IMR-90 (cell line): ENCODE data around the gene RPS3. TPM values are rescaled to one million over a fixed set of nuclear protein-coding genes. Genes with fewer than 3 reads are reported as not detected.

Experiments used
- ATAC-seq: fragments of 200-7000 bp; cut with Tn5 transposase; 2 replicates; pipeline ENCODE4 v1.9.1; 2020; ENCODE audit warnings: low read depth, mild to moderate bottlenecking, moderate library complexity
- BruUV-seq: library from RNA; stranded (reverse); fragments of 400-500 nt; replicated peaks from 2 replicates; lab custom pipeline; 2021; lab: Mats Ljungman, UMichigan
- CTCF ChIA-PET: fragments of 300-600 bp; formaldehyde crosslinking; extraction: SDS; loops from one replicate; lab custom pipeline; 2021; ENCODE audit warnings: antibody characterized with exemption; lab: Yijun Ruan, JAX
- POLR2A ChIA-PET: fragments of 300-600 bp; sonication (Branson Sonifier 250); formaldehyde crosslinking; loops from one replicate; lab custom pipeline; 2022; ENCODE audit warnings: antibody characterized with exemption; ENCODE audit not compliant: unreplicated experiment; lab: Charles Lee
- DNase-seq: peaks from one replicate; pipeline ENCODE4 v3.0.0; 2013
- H2AFZ ChIP-seq: replicated peaks from 2 replicates; pipeline ENCODE3; 2013; ENCODE audit warnings: low read length, mild to moderate bottlenecking; ENCODE audit not compliant: poor library complexity
- H2AK5ac ChIP-seq: 2 replicates; pipeline ENCODE4 v1.6.1; 2013; ENCODE audit warnings: low read depth, low read length, inconsistent platforms
- H2AK9ac ChIP-seq: replicated peaks from 2 replicates; pipeline ENCODE3; 2013; ENCODE audit warnings: mild to moderate bottlenecking, low read depth, low read length, moderate library complexity; ENCODE audit not compliant: poor library complexity
- H2BK120ac ChIP-seq: 2 replicates; pipeline ENCODE4 v1.6.1; 2013; ENCODE audit warnings: low read depth, low read length, inconsistent platforms
- H2BK15ac ChIP-seq: 3 replicates; pipeline ENCODE4 v1.6.1; 2013; ENCODE audit warnings: low read depth, low read length, inconsistent platforms
- H2BK20ac ChIP-seq: 2 replicates; pipeline ENCODE4 v1.6.1; 2013; ENCODE audit warnings: low read depth, mild to moderate bottlenecking, inconsistent platforms, low read length, moderate library complexity
- H2BK5ac ChIP-seq: 2 replicates; pipeline ENCODE4 v1.6.1; 2013; ENCODE audit warnings: mild to moderate bottlenecking, low read depth, low read length, inconsistent platforms; ENCODE audit not compliant: poor library complexity, severe bottlenecking
- H3K14ac ChIP-seq: replicated peaks from 2 replicates; pipeline ENCODE4 v1.6.1; 2013; ENCODE audit warnings: low read depth, low read length, inconsistent platforms
- H3K18ac ChIP-seq: 2 replicates; pipeline ENCODE4 v1.6.1; 2013; ENCODE audit warnings: low read depth, low read length, control low read depth
- H3K23ac ChIP-seq: 2 replicates; pipeline ENCODE4 v1.6.1; 2013; ENCODE audit warnings: low read depth, low read length, inconsistent platforms
- H3K27ac ChIP-seq: 2 replicates; pipeline ENCODE4 v1.5.1; 2013; ENCODE audit warnings: mild to moderate bottlenecking, control low read depth, low read length; ENCODE audit not compliant: insufficient read depth
- H3K27me3 ChIP-seq: 2 replicates; pipeline ENCODE4 v1.6.1; 2013; ENCODE audit warnings: low read length; ENCODE audit not compliant: control insufficient read depth, insufficient read depth
- H3K36me3 ChIP-seq: 2 replicates; pipeline ENCODE4 v1.6.1; 2013; ENCODE audit warnings: low read length, mixed read lengths; ENCODE audit not compliant: control insufficient read depth, insufficient read depth
- H3K4ac ChIP-seq: 2 replicates; pipeline ENCODE4 v1.6.1; 2013; ENCODE audit warnings: low read depth, low read length, inconsistent platforms
- H3K4me1 ChIP-seq: 2 replicates; pipeline ENCODE4 v1.6.1; 2013; ENCODE audit warnings: low read length, mixed read lengths; ENCODE audit not compliant: control insufficient read depth, insufficient read depth
- H3K4me2 ChIP-seq: 2 replicates; pipeline ENCODE4 v1.6.1; 2013; ENCODE audit warnings: low read depth, mild to moderate bottlenecking, control low read depth, low read length, moderate library complexity
- H3K4me3 ChIP-seq: 2 replicates; pipeline ENCODE4 v1.5.1; 2013; ENCODE audit warnings: low read depth, mild to moderate bottlenecking, control low read depth, low read length, moderate library complexity; ENCODE audit not compliant: insufficient read depth
- H3K56ac ChIP-seq: 2 replicates; pipeline ENCODE4 v1.6.1; 2013; ENCODE audit warnings: low read length, inconsistent platforms; ENCODE audit not compliant: insufficient read depth; ENCODE audit errors: extremely low read depth
- H3K79me1 ChIP-seq, 2 experiments: 2 replicates each; pipeline ENCODE4 v1.6.1; 2013; ENCODE audit warnings: low read length in 2 of 2, inconsistent platforms in 1 of 2, low read depth in 1 of 2
- H3K9ac ChIP-seq: 2 replicates; pipeline ENCODE4 v1.6.1; 2013; ENCODE audit warnings: low read depth, low read length, control low read depth
- H3K9me1 ChIP-seq: 2 replicates; pipeline ENCODE4 v1.6.1; 2013; ENCODE audit warnings: low read length, inconsistent platforms; ENCODE audit not compliant: insufficient read depth
- H3K9me3 ChIP-seq: 2 replicates; pipeline ENCODE4 v1.6.1; 2013; ENCODE audit warnings: low read length; ENCODE audit not compliant: control insufficient read depth, insufficient read depth
- H4K20me1 ChIP-seq: 2 replicates; pipeline ENCODE4 v1.6.1; 2013; ENCODE audit warnings: low read length, inconsistent platforms; ENCODE audit not compliant: insufficient read depth
- H4K5ac ChIP-seq: 2 replicates; pipeline ENCODE4 v1.6.1; 2013; ENCODE audit warnings: mild to moderate bottlenecking, low read depth, low read length, control low read depth
- H4K8ac ChIP-seq, 2 experiments: 2 replicates each; pipeline ENCODE4 v1.6.1; 2013; ENCODE audit warnings: low read depth in 2 of 2, low read length in 2 of 2, control low read depth in 1 of 2, inconsistent platforms in 1 of 2
- H4K91ac ChIP-seq: 2 replicates; pipeline ENCODE4 v1.6.1; 2013; ENCODE audit warnings: low read depth, low read length, inconsistent platforms; ENCODE audit not compliant: insufficient read depth
- BHLHE40 ChIP-seq: fragments of 150-350 bp; IDR thresholded peaks from 2 replicates; pipeline ENCODE4 v1.6.1; 2016; ENCODE audit warnings: mild to moderate bottlenecking, low read depth, low read length
- CEBPB ChIP-seq: IDR thresholded peaks from 2 replicates; pipeline ENCODE4 v1.6.1; 2012; ENCODE audit warnings: low read depth, low read length, improper control_type of control experiment
- FOS ChIP-seq: fragments of 150-350 bp; IDR thresholded peaks from 2 replicates; pipeline ENCODE4 v1.6.1; 2016; ENCODE audit warnings: low read depth, low read length
- MAFK ChIP-seq: IDR thresholded peaks from 2 replicates; pipeline ENCODE4 v1.6.1; 2012; ENCODE audit warnings: low read depth, low read length, improper control_type of control experiment
- MAZ ChIP-seq: IDR thresholded peaks from 2 replicates; pipeline ENCODE4 v1.6.1; 2012; ENCODE audit warnings: low read depth, mild to moderate bottlenecking, low read length, improper control_type of control experiment, moderate library complexity, borderline replicate concordance
- RAD21 ChIP-seq: IDR thresholded peaks from 2 replicates; pipeline ENCODE4 v1.6.1; 2012; ENCODE audit warnings: low read length, improper control_type of control experiment
- RFX5 ChIP-seq: IDR thresholded peaks from 2 replicates; pipeline ENCODE4 v1.8.0; 2012; ENCODE audit warnings: low read depth, mild to moderate bottlenecking, low read length, moderate library complexity
- SMC3 ChIP-seq: fragments of 150-350 bp; IDR thresholded peaks from 2 replicates; pipeline ENCODE4 v1.6.1; 2016; ENCODE audit warnings: low read depth, mild to moderate bottlenecking, antibody characterized with exemption, low read length, moderate library complexity
- WGBS, 2 experiments: methylation state at CpG; one replicate each; pipeline versions ENCODE4 v1.1.5 to v1.1.7; 2013; ENCODE audit warnings: missing lambda C conversion rate in 2 of 2; ENCODE audit not compliant: insufficient read length in 1 of 2; ENCODE audit errors: extremely low coverage in 2 of 2; 5-methylcytosine and 5-hydroxymethylcytosine counted together
- dilution Hi-C: fragments of 300-500 bp; cut with HindIII; formaldehyde crosslinking; loops from one replicate; pipeline ENCODE4 v1.14.3; 2018; ENCODE audit warnings: low sequenced_read_pairs; ENCODE audit not compliant: unreplicated experiment
- in situ Hi-C: fragments of 300-500 bp; cut with MboI; formaldehyde crosslinking; loops from 3 replicates; pipeline ENCODE4 v1.14.3; 2019; ENCODE audit warnings: low sequenced_read_pairs, inconsistent platforms, mixed read lengths
- intact Hi-C: fragments of 100-400 bp; cut with micrococcal nuclease; formaldehyde crosslinking; loops from 2 replicates; pipeline ENCODE4 v1.10.0; 2022
- polyA plus RNA-seq, 3 experiments: library from polyadenylated mRNA; depleted of rRNA; stranded (reverse); fragments of >200 nt; gene quantifications; 2 replicates each; pipeline ENCODE4 v1.2.3, GENCODE V29; 2012; ENCODE audit warnings: low replicate concordance in 1 of 3
- total RNA-seq: library from RNA; depleted of rRNA; stranded (reverse); fragments of >200 nt; gene quantifications from 2 replicates; pipeline ENCODE4 v1.2.3, GENCODE V29; 2012
- TF ChIP-seq, protein P1 (sequence below): fragments of 150-350 bp; IDR thresholded peaks from 2 replicates; pipeline ENCODE4 v1.6.1; 2017; ENCODE audit warnings: mild to moderate bottlenecking, antibody characterized with exemption, low read length, low read depth
- TF ChIP-seq, protein P2 (sequence below): conservative IDR thresholded peaks from 2 replicates; pipeline ENCODE4 v1.5.1; 2012; ENCODE audit warnings: mild to moderate bottlenecking, low read depth, low read length, improper control_type of control experiment
- TF ChIP-seq, protein P3 (sequence below): fragments of 150-350 bp; IDR thresholded peaks from 2 replicates; pipeline ENCODE4 v1.6.1; 2016; ENCODE audit warnings: low read depth, mild to moderate bottlenecking, low read length, moderate library complexity, borderline replicate concordance

Gene RPS3
- total and polyA plus RNA-seq, 2 of the 4 experiments (the other 2 are of a cell fraction): 2,360 to 2,477 TPM

DNA sequence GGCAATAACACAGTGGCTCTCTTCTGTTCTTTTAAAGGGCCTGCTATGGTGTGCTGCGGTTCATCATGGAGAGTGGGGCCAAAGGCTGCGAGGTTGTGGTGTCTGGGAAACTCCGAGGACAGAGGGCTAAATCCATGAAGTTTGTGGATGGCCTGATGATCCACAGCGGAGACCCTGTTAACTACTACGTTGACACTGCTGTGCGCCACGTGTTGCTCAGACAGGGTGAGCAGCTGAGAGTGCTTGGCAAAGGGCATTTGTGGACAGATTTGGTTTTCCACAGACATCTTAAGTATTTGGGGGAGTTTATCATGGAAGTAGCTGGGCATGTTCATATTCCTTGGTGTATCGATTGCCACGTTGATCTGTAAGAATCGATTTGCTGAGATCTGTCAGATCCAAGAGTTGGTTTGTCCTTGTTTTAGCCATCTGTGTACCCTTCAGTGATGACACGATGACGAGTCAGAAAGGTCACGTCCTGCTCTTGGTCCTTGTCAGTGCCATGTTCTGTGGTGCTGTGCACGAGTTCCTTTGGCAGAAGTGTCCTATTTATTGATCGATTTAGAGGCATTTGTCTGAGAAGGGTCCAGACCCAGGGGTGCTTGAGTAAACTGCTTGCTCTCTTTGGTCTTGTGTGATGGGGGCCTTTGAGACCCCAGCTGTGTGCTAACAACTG, 4.8 kb downstream of the RPS3 start:
- Histone ChIP-seq H4K20me1 (peaks cover 95% of the 10 kb centered on the region), H2BK20ac (no peak overlapping the region), H3K4ac (no peak overlapping the region), H3K9me1 (peaks cover 6% of the 10 kb centered on the region; the same call in 1 of the 2 replicates), H2AFZ (no peak overlapping the region), H3K9me3 (no peaks in the 10 kb centered on the region), H3K9ac (peak overlapping the region; percentile 1; the same call in 1 of the 2 replicates), H2AK9ac (no peak overlapping the region), H3K27ac (no peak overlapping the region), H2BK120ac (no peak overlapping the region), H2BK15ac (no peak overlapping the region), H3K79me1 (peaks cover 19 to 68% of the 10 kb centered on the region in 2 experiments), H4K91ac (no peak overlapping the region), H3K27me3 (no peaks in the 10 kb centered on the region), H3K14ac (no peak overlapping the region), H2AK5ac (no peak overlapping the region), H3K4me2 (no peak overlapping the region), H3K56ac (no peak overlapping the region; the same call in 1 of the 2 replicates), H4K8ac (no peak overlapping the region), H3K4me3 (no peak overlapping the region), H3K4me1 (peaks cover 5% of the 10 kb centered on the region), H3K23ac (no peak overlapping the region), H3K36me3 (peaks cover 64% of the 10 kb centered on the region), H2BK5ac (no peak overlapping the region), H4K5ac (no peak overlapping the region), H3K18ac (no peak overlapping the region)
- BruUV-seq: no TSS peak
- ChIA-PET CTCF (no interaction called here), POLR2A (no interaction called here)
- in situ Hi-C loops (no loop called here), dilution Hi-C loops (no loop called here), intact Hi-C loops (no loop called here)
- TF ChIP-seq FOS (no peak), RAD21 (no peak), BHLHE40 (no peak), CEBPB (no peak), MAFK (no peak), SMC3 (no peak), MAZ (no peak), RFX5 (no peak)
- TF ChIP-seq, protein P1, sequence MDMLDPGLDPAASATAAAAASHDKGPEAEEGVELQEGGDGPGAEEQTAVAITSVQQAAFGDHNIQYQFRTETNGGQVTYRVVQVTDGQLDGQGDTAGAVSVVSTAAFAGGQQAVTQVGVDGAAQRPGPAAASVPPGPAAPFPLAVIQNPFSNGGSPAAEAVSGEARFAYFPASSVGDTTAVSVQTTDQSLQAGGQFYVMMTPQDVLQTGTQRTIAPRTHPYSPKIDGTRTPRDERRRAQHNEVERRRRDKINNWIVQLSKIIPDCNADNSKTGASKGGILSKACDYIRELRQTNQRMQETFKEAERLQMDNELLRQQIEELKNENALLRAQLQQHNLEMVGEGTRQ: no peak
- TF ChIP-seq, protein P2, sequence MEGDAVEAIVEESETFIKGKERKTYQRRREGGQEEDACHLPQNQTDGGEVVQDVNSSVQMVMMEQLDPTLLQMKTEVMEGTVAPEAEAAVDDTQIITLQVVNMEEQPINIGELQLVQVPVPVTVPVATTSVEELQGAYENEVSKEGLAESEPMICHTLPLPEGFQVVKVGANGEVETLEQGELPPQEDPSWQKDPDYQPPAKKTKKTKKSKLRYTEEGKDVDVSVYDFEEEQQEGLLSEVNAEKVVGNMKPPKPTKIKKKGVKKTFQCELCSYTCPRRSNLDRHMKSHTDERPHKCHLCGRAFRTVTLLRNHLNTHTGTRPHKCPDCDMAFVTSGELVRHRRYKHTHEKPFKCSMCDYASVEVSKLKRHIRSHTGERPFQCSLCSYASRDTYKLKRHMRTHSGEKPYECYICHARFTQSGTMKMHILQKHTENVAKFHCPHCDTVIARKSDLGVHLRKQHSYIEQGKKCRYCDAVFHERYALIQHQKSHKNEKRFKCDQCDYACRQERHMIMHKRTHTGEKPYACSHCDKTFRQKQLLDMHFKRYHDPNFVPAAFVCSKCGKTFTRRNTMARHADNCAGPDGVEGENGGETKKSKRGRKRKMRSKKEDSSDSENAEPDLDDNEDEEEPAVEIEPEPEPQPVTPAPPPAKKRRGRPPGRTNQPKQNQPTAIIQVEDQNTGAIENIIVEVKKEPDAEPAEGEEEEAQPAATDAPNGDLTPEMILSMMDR: no peak
- TF ChIP-seq, protein P3, sequence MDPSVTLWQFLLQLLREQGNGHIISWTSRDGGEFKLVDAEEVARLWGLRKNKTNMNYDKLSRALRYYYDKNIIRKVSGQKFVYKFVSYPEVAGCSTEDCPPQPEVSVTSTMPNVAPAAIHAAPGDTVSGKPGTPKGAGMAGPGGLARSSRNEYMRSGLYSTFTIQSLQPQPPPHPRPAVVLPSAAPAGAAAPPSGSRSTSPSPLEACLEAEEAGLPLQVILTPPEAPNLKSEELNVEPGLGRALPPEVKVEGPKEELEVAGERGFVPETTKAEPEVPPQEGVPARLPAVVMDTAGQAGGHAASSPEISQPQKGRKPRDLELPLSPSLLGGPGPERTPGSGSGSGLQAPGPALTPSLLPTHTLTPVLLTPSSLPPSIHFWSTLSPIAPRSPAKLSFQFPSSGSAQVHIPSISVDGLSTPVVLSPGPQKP: no peak
- ATAC-seq: no peak
- WGBS, 2 experiments: 96% methylated on average over 11 of the region's 15 CpGs; no CpG with 5 or more reads in 1 of the 2 experiments
- DNase-seq: no peak
